Measurements from ENCODE around the gene LGALS14. TPM values are rescaled to one million over a fixed set of nuclear protein-coding genes. Genes with fewer than 3 reads are reported as not detected.

LGALS14 gene
- total and polyA plus RNA-seq, 8 donors = 0.31 TPM; not detected in 7

DNA sequence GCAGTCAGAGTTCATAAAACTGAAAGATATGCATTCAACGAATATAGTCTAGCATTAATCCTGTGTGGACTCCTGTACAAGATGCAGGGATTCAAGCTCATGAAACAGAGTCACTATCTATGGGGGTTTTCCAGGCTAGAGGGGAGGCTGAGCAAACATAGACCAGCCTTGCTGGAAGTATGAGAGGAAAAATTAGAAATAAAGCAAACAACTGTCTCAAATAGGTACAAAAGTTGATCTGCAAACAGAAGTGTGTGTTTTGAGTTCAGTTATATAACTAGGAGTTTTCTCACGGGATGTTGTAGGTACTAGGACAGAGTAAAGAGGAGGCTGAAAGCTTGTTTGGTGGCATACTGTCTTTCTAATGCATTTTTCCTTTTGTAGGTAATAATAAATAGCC, 8.5 kb upstream of the LGALS14 start:
- no peak overlapping the region for H3K4me3 ChIP-seq
- H3K4me1 ChIP-seq = no peaks in the 10 kb centered on the region
- H3K9me3 ChIP-seq = no peaks in the 10 kb centered on the region
- H3K27ac ChIP-seq = no peak overlapping the region
- no peaks in the 10 kb centered on the region for H3K36me3 ChIP-seq
- no peak for DNase-seq
- TF ChIP-seq, protein P1, sequence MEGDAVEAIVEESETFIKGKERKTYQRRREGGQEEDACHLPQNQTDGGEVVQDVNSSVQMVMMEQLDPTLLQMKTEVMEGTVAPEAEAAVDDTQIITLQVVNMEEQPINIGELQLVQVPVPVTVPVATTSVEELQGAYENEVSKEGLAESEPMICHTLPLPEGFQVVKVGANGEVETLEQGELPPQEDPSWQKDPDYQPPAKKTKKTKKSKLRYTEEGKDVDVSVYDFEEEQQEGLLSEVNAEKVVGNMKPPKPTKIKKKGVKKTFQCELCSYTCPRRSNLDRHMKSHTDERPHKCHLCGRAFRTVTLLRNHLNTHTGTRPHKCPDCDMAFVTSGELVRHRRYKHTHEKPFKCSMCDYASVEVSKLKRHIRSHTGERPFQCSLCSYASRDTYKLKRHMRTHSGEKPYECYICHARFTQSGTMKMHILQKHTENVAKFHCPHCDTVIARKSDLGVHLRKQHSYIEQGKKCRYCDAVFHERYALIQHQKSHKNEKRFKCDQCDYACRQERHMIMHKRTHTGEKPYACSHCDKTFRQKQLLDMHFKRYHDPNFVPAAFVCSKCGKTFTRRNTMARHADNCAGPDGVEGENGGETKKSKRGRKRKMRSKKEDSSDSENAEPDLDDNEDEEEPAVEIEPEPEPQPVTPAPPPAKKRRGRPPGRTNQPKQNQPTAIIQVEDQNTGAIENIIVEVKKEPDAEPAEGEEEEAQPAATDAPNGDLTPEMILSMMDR (IDR thresholded peaks at IDR 0.05) = no peak
- H3K27me3 ChIP-seq = peaks cover 0 to 4% of the 10 kb centered on the region in 2 donors
- no peak for ATAC-seq
- intact Hi-C loops (cut with DNase I) = no loop called here

DNA sequence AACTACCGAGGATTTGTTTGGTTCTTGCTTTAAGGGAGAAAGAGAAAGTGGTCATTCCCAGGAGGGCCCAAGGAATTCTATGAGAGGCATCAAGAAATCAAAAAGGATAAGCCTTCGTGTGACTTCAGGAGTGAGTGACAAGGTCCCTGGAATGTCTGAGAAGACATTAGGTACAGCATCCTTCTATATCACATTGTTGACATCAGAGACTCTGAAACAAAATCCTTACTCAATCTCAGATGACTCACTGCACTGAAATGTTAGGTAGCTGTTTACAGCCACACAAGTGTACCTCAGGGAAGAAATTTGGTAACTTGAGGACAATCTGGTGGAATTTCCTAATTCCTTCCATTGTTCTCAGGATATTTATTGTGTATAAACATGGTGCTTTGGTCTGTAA, 7.9 kb upstream of the LGALS14 start:
- DNase-seq (no peak), ATAC-seq (no peak)
- Histone ChIP-seq H3K4me1 (no peaks in the 10 kb centered on the region), H3K27me3 (peaks cover 0 to 8% of the 10 kb centered on the region in 2 donors), H3K4me3 (no peak overlapping the region), H3K27ac (no peak overlapping the region), H3K9me3 (no peaks in the 10 kb centered on the region), H3K36me3 (no peaks in the 10 kb centered on the region)
- TF ChIP-seq, protein P1 (IDR thresholded peaks at IDR 0.05) = no peak
- intact Hi-C loops (cut with DNase I) = no loop called here

DNA sequence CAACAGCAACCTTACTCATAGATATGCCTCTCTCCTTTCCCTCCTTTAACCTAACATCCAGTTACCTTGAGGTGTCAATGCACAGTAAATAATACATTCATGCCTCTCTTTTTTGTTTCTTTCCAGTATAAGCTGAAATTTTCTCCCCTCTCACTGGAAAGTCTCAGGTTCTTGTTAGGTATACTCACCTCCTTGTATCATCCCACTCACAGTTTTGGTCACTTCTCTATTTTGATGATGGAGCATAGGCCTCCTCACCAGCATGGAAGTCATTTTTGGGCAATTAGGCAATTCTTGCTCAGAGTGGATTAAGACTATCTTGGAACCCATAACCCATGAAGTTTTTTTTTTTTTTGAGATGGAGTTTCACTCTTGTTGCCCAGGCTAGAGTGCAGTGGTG, 5.7 kb upstream of the LGALS14 start:
- no peaks in the 10 kb centered on the region for H3K9me3 ChIP-seq
- intact Hi-C loops (cut with DNase I) = no loop called here
- TF ChIP-seq, protein P1 (IDR thresholded peaks at IDR 0.05) = no peak
- no peak for DNase-seq
- no peak for ATAC-seq
- no peak overlapping the region for H3K27ac ChIP-seq
- peaks cover 0 to 8% of the 10 kb centered on the region in 2 donors for H3K27me3 ChIP-seq
- H3K4me1 ChIP-seq = no peaks in the 10 kb centered on the region
- no peaks in the 10 kb centered on the region for H3K36me3 ChIP-seq
- H3K4me3 ChIP-seq = no peak overlapping the region

- Histone ChIP-seq H3K36me3 (no peaks in the 10 kb centered on the region), H3K27ac (no peak overlapping the region), H3K9me3 (no peaks in the 10 kb centered on the region), H3K27me3 (peaks cover 0 to 8% of the 10 kb centered on the region in 2 donors), H3K4me3 (no peak overlapping the region), H3K4me1 (no peaks in the 10 kb centered on the region)
- no peak for DNase-seq
- ATAC-seq = no peak
- intact Hi-C loops (cut with DNase I) = no loop called here
- TF ChIP-seq, protein P1 (IDR thresholded peaks at IDR 0.05) = no peak
Observed at GRCh38 chr19:39701291-39701690, 3.0 kb upstream of the LGALS14 start.

DNA sequence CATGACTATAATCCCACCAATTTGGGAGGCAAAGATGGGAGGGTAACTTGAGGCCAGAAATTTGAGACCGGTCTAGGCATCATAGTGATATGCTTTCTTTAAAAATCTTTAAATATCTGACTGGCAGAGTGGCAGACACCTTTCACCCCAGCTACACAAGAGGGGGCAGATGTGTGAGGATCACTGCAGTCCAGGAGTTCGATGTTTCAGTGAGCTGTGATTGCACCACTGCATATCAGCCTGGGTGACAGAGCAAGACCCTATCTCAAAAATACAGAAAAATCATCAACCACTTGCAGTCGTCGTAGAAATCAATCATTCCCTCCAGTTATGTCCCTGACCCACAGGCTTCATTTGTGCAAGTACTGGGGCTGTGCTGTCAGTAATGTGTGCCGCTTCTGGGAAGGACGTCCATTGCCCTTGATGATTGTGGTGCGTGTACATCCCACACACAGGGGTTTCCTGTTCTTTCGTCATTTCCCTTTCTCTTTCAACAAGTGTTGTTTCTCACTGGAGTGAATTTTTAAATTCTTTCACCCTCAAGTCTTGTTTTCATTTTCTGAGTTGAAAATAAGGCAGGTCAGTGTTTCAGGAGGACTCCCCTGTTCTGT, 1.4 kb downstream of the LGALS14 start:
- Histone ChIP-seq H3K4me1 (no peaks in the 10 kb centered on the region), H3K36me3 (no peaks in the 10 kb centered on the region), H3K27ac (no peak overlapping the region), H3K4me3 (no peak overlapping the region), H3K9me3 (no peaks in the 10 kb centered on the region), H3K27me3 (peaks cover 0 to 5% of the 10 kb centered on the region in 2 donors)
- TF ChIP-seq, protein P1 (IDR thresholded peaks at IDR 0.05) = no peak
- intact Hi-C loops (cut with DNase I) = no loop called here
- no peak for DNase-seq
- ATAC-seq = no peak

Data from left lung (tissue), 10 donors.